Ramos (cell line): ENCODE results near the gene MEDAG.

Source experiments
- in situ Hi-C: fragments of 300-500 bp; cut with MboI; formaldehyde crosslinking; loops from one replicate; pipeline ENCODE4 v1.14.3; 2022; ENCODE audit warnings: low sequenced_read_pairs; ENCODE audit not compliant: unreplicated experiment

The MEDAG gene

DNA sequence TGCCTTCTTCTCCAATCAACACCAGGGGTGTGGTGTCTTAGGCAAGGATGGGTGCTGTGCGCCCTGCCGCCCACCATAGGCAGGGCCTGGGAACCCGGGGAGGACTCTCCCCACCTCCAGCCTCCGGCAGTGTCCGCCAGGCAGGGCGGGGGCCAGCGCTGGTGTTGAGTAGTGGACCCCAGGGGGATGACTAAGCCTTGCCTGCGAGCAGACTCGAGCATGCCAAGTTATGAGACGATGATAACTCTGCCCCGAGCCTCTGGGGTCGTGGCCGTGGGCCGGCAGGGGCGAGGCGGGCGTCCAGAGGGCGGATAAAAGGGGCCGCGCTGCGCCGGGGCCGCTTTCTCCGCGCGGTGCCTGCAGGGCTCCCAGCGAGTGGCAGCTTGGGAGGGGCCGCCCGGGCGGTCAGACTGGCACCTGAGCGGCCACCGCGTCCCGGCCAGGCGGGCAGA, at the start of gene MEDAG:
MEDAG (plus strand) TSS at position 340 of the 452 bp plus-strand sequence. CDS start 245 bp downstream, outside the sequence.
- in situ Hi-C loops: no loop called here

DNA sequence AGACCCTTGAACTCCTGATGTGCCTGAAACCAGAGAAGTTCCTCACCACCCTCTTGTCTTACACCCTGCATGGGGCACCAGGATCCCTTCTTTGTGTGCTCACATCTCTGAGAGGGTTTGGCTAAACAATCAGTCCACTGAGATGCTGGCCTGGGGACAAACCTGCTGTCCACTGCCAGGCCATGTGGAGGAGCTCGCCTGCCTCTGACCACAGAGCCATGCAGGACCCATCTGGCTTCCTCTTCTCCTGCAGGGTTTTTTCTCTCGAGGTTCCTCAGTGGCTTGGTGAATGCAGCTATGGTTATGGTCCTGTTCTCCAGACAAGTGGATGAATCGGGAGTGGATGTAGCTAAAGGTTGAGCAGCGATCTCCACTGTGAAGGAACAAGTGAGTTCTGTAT, 49.1 kb upstream of the MEDAG start:
- in situ Hi-C loops: no loop called here

DNA sequence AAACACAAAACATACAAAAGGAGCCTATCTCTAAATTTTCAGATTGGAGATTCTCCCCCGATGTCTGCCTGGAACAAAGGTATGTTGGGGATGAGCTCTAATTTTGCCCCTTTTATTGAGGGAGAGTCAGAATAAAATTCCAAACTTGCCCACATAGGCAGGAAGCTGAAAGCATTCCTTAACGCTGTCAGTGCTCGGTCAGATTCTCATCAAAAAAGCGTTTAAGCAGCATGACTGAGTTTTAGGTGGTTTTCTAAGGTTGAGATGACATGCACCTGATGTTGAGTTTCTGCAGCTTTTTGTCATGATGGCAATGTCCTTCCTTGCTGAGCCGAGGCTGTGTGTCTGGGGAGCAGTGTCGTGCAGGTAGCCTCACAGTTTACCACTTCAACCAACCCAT, 48.4 kb upstream of the MEDAG start:
- in situ Hi-C loops: no loop called here

- in situ Hi-C loops: no loop called here
These were observed 46.7 kb upstream of the MEDAG start for GRCh38 chr13:30859326-30859725.

DNA sequence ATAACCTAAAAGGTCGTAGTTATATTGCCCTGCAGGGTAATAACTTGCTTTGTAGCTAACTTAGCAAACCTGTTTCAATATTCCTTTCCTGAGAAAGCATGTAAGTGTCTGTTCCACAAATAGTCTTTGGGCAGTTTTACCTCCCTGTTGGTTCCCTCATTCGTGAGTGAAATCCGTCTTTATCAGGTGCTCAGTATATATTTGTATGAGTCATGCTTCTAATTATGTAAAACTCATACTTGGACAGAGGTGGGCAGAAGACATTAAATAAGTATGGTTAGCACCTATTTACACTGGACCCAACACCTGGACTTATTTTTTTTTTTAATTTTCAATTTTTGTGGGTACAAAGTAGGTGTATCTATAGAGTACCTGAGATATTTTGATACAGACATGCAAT, 44.9 kb upstream of the MEDAG start:
- in situ Hi-C loops: no loop called here

GRCh38 chr13:30861836-30862467, 44.1 kb upstream of the MEDAG start:
- in situ Hi-C loops: no loop called here

GRCh38 chr13:30862707-30863106, 43.4 kb upstream of the MEDAG start:
- in situ Hi-C loops: no loop called here

DNA sequence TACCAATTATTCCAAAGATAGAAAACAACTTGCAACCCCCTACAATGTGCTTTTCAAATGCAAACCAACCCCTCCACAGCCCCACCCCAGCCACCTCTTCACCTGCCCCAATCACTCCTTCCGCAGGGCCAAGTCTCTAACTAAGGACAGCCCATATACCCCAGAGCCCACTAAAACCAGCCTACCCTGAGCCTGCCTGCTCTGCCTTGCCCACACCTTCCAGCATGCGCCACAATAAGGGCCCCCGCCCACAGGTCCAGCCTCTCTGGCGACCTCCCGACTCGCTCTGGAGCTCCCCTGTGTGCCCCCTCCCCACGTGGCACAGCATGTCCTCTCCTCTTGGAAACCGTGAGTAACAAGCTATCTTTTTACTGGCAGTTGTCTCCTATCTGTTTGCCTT, 42.8 kb upstream of the MEDAG start:
- in situ Hi-C loops: no loop called here

DNA sequence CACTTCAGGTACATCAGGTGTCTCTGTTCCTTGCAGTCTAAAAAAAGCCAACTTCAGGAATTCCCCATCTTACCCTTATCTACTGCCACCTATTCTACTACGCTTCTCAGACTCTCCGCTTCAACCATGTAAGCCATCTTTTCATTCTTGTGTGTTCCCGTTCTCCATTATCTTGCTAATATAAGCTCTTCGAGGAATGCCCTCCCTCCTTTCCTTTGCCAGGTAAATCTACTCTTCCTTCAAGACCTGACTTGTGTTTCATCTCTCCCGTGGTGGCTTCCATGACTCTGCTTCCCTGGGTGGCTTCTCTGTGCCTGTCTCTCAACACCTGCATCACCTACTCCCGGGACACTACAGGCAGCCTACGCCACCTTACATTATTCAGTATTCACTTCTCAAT, 42.3 kb upstream of the MEDAG start:
- in situ Hi-C loops: no loop called here

- in situ Hi-C loops: no loop called here
These were observed 41.5 kb upstream of the MEDAG start for GRCh38 chr13:30864433-30865122.

DNA sequence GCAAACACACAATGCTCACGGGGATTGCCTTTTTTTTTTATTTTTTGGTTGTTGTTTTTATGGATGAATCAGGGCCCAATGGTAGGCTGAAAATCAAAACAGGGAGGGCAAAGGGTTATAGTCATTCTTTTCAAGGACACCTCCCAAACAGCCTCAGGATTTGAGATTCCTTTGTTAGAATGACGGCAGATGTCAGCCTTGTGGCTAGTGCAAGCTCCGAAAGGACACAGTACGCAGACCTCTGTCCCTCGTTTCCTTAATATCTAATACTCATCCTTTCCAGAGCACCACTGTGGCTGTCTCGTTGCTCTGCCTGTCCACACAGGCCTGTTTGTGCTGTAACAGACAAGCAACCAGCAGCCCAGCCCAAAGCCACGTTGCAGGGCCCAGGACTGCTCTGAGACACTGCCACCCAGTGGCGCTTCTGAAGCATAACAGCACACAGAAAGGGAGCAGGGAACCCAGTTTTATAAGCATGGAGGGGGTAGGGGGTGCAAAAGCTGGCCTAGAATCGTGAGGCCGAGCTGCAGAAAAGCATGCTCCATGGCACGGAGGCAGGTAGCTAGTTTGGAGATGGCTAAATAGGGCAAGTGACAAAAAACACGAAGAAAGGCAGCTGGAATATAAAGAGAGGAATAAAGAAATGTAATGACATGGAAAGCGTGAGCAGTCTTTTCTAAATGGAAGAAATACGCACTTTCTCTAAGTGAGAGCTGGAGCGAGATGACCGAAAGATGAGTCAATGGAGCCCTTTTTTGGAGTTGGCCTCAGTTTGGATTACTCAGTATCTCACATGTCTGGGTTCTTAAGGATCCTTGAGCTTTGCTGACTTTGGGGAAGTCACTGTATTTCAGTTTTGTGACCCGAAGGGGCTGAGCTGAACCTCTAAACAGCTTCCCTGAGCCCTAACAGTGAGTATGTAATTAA, 40.7 kb upstream of the MEDAG start:
- in situ Hi-C loops: no loop called here

DNA sequence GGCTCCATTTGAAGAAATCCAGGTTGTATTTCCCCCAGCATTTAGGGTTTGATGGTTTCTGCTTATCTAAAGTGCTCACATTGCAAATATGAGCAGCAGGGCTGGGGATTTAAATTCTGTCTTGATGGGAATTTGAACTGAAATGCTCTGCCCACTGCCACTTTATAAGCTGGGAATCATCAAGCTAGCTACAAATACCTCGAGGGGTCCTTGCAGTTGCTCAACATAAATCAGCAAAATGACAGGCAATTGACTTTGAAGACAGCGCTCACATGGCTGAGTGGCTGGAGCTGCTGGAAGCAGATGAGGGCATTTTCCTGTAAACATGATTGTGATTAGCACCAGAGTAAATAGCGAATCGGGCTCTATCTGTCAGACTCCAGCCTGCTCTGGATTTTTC, 39.4 kb upstream of the MEDAG start:
- in situ Hi-C loops: no loop called here

GRCh38 chr13:30867089-30867669, 38.9 kb upstream of the MEDAG start:
- in situ Hi-C loops: no loop called here

- in situ Hi-C loops: no loop called here
These were observed 37.1 kb upstream of the MEDAG start for GRCh38 chr13:30868799-30869470.

DNA sequence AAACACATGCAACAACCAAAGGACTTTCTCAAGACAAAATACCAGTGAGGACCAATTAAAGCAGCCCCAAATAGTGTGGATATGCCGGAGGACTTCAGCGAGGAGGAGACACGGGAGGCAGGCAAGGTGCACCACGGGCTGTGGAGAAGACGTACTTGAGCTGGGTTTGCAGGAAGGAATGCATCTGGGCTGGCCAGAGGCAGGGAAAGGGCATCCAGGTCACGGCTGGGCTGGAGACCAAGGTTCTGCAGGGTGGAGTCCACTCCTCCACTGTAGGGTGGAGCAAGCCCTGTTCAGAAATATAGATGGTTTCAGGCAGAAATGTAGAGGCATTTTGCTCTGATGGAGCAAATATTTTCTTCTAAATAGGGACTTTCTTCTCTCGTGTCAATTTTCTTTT, 36.6 kb upstream of the MEDAG start:
- in situ Hi-C loops: no loop called here

GRCh38 chr13:30870049-30870884, 35.8 kb upstream of the MEDAG start:
- in situ Hi-C loops: no loop called here

DNA sequence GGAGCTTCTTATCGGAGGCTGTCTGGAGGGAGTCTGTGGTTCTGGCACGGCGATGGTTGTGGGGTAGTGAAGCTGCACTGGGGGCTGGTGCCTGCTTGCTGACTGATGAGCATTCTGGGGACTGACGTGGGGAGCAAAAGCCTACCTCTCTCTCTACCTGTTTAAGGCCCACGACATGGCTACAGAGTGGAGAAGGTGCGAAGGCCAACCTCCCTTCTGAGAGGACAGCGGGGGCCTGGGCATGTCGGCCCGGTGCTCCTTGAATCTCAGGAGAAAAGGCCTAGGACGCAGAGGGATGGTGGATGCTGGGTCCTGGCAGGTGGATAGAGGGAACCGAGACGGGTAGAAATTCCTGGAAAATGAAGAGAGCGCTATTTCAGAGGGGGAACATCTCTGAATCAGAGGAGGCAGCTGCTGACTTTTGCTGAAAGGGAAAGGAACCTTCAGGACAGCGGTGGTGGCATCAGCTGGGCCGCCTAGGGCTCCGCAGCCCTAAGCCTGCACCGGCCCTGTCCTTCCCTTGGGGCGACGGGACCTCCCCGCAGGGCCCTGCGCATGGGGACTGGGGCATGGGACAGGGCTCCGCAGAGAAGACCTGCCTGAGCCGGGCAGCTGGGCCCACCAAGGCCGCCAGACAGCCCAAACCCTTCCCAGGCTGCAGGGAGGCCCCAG, 35.0 kb upstream of the MEDAG start:
- in situ Hi-C loops: no loop called here

DNA sequence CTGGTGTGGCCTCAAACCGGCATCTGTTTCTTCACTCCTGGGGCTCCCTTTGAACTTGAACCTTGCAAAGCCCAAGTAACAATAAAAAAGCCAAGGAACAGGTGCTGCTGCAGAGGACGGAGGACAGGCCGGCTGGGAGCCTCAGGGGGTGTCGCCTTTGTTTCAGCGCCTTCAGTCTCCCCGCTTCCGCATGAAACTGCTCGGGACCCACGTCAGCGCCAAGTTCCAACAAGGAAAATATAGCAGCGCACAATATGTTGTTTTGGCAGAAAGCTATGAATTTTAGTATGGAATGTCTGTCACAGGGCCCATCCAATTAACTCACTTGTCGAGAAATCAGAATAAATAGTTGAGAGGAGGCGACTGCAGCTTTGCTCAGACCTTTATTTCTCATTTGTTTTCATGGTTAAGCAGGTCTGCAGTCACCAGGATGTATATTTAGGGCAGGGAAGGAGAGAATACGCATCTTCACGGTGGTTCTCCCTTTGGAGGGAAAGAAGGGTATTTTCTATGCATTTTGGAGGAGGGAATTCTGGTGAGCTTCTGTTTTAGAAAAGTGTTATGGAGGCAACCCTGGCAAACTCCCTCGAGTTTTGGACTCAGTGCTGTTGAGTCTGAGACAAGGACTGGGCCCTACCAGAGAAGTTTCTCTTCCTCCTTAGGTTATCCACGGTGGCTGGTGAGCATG, 34.3 kb upstream of the MEDAG start:
- in situ Hi-C loops: no loop called here
